A549 (cell line): ENCODE results near the gene DERL3. TPM values are rescaled to one million over a fixed set of nuclear protein-coding genes. Genes with fewer than 3 reads are reported as not detected.

ENCODE experiments used
- ATAC-seq, 2 experiments: fragments of 200-7000 bp in 1 of 2; fragments of >200 bp in 1 of 2; cut with Nextera tagmentation in 1 of 2; cut with Tn5 transposase in 1 of 2; 3 replicates each; pipeline versions ENCODE4 v1.8.0 to v1.9.1; 2018 to 2020; ENCODE audit warnings: mild to moderate bottlenecking in 1 of 2, moderate library complexity in 1 of 2
- CTCF ChIA-PET: fragments of 300-600 bp; sonication (Branson Sonifier 250); formaldehyde crosslinking; extraction: SDS; loops from one replicate; lab custom pipeline; 2021; ENCODE audit warnings: antibody characterized with exemption, inconsistent platforms; lab: Yijun Ruan, JAX
- POLR2A ChIA-PET: fragments of 350-600 bp; formaldehyde crosslinking; extraction: SDS; loops from one replicate; lab custom pipeline; 2021; ENCODE audit warnings: antibody characterized with exemption, inconsistent platforms; lab: Yijun Ruan, JAX
- DNase-seq, 2 experiments: peaks; one replicate each; pipeline versions ENCODE4 v3.0.0 to v3.0.0-alpha.2; 2011 to 2016; ENCODE audit warnings: low read depth in 1 of 2, low spot score in 1 of 2
- FAIRE-seq: peaks from 2 replicates; lab custom pipeline; 2011; peaks lifted over from hg19 to GRCh38; lab: Jason Lieb, UNC
- H3K27ac ChIP-seq, 2 experiments: fragments of >200 bp; sonication (Bioruptor Twin); formaldehyde crosslinking; 3 replicates each; pipeline ENCODE4 v1.5.1; 2016 to 2017
- H3K4me1 ChIP-seq: fragments of >200 bp; sonication (Bioruptor Twin); formaldehyde crosslinking; 3 replicates; pipeline ENCODE4 v1.6.1; 2016
- H3K4me2 ChIP-seq: fragments of >200 bp; sonication (Bioruptor Twin); formaldehyde crosslinking; 3 replicates; pipeline ENCODE4 v1.6.1; 2016
- H3K4me3 ChIP-seq: fragments of >200 bp; sonication (Bioruptor Twin); formaldehyde crosslinking; 3 replicates; pipeline ENCODE4 v1.5.1; 2016
- H3K9me3 ChIP-seq: fragments of >200 bp; sonication (Bioruptor Twin); formaldehyde crosslinking; 3 replicates; pipeline ENCODE4 v1.6.1; 2016
- BHLHE40 ChIP-seq: IDR thresholded peaks from 2 replicates; pipeline ENCODE4 v1.6.1; 2012; ENCODE audit warnings: low read depth, low read length, inconsistent platforms
- EHF ChIP-seq: fragments of 250-450 bp; sonication (Bioruptor Pico); IDR thresholded peaks from 2 replicates; pipeline ENCODE4 v1.5.0; 2020; ENCODE audit warnings: mild to moderate bottlenecking
- EP300 ChIP-seq, 2 experiments: fragments of >200 bp; sonication (Bioruptor Twin); formaldehyde crosslinking; IDR thresholded peaks; 2 replicates in 1 of 2; 3 replicates in 1 of 2; pipeline ENCODE4 v1.6.1; 2016 to 2017
- GATA3 ChIP-seq: IDR thresholded peaks from 2 replicates; pipeline ENCODE4 v1.6.1; 2012; ENCODE audit warnings: borderline replicate concordance
- HES2 ChIP-seq: fragments of >200 bp; sonication (Bioruptor Twin); formaldehyde crosslinking; IDR thresholded peaks from 2 replicates; pipeline ENCODE4 v1.6.1; 2016
- HOXB5 ChIP-seq: fragments of 250-450 bp; sonication (Bioruptor Pico); IDR thresholded peaks from 2 replicates; pipeline ENCODE4 v1.5.0; 2020; ENCODE audit warnings: mild to moderate bottlenecking, moderate library complexity
- KDM5A ChIP-seq: fragments of 200-600 bp; sonication (generic); IDR thresholded peaks from 2 replicates; pipeline ENCODE4 v1.6.1; 2016; ENCODE audit warnings: antibody characterized with exemption, mild to moderate bottlenecking
- MAFK ChIP-seq: fragments of 450-650 bp; IDR thresholded peaks from 2 replicates; pipeline ENCODE4 v1.6.1; 2014; ENCODE audit not compliant: partially characterized antibody
- MAZ ChIP-seq: fragments of 150-350 bp; IDR thresholded peaks from 2 replicates; pipeline ENCODE4 v1.6.1; 2014; ENCODE audit warnings: antibody characterized with exemption, low read depth, low read length, borderline replicate concordance
- NPAS2 ChIP-seq: fragments of 250-450 bp; sonication (Bioruptor Pico); IDR thresholded peaks from 2 replicates; pipeline ENCODE4 v1.8.0; 2022; ENCODE audit warnings: mild to moderate bottlenecking, moderate library complexity, borderline replicate concordance
- PHF8 ChIP-seq: fragments of 200-600 bp; sonication (generic); IDR thresholded peaks from 2 replicates; pipeline ENCODE4 v1.6.1; 2016; ENCODE audit warnings: low read depth, mild to moderate bottlenecking, antibody characterized with exemption, moderate library complexity, borderline replicate concordance
- POLR2A ChIP-seq: IDR thresholded peaks from 2 replicates; pipeline ENCODE4 v1.6.1; 2012; ENCODE audit warnings: mild to moderate bottlenecking, low read length
- POLR2AphosphoS2 ChIP-seq: conservative IDR thresholded peaks from 2 replicates; pipeline ENCODE4 v1.6.1; 2012; ENCODE audit warnings: low read length, improper control_type of control experiment, inconsistent platforms
- RFX5 ChIP-seq: fragments of 450-650 bp; IDR thresholded peaks from 2 replicates; pipeline ENCODE4 v1.7.1; 2014; ENCODE audit warnings: antibody characterized with exemption, mild to moderate bottlenecking, moderate library complexity
- TFCP2L1 ChIP-seq: fragments of 250-450 bp; sonication (Bioruptor Pico); IDR thresholded peaks from 2 replicates; pipeline ENCODE4 v1.5.0; 2021; ENCODE audit warnings: mild to moderate bottlenecking
- TP53 ChIP-seq: fragments of 250-450 bp; sonication (Bioruptor Pico); IDR thresholded peaks from 2 replicates; pipeline ENCODE4 v1.5.0; 2021; ENCODE audit warnings: mild to moderate bottlenecking, moderate library complexity
- USF2 ChIP-seq: fragments of 450-650 bp; IDR thresholded peaks from 2 replicates; pipeline ENCODE4 v1.6.1; 2014; ENCODE audit warnings: antibody characterized with exemption
- ZC3H11A ChIP-seq: fragments of 450-650 bp; IDR thresholded peaks from 2 replicates; pipeline ENCODE4 v1.6.1; 2014; ENCODE audit warnings: antibody characterized with exemption, mild to moderate bottlenecking
- WGBS: methylation state at CpG from one replicate; pipeline ENCODE4 v1.1.6; 2017; ENCODE audit errors: missing lambda C conversion rate; 5-methylcytosine and 5-hydroxymethylcytosine counted together
- polyA plus RNA-seq, 4 experiments: library from polyadenylated mRNA; depleted of rRNA in 3 of 4; stranded (reverse); fragments of >200 nt; fragmentation: RNase III in 1 of 4; extraction: RNeasy Plus Mini Kit Qiagen cat#74134 plus additional on column Dnase treatment in 1 of 4; gene quantifications; 2 replicates in 3 of 4; 3 replicates in 1 of 4; pipeline ENCODE4 v1.2.3, GENCODE V29; 2011 to 2017
- TF ChIP-seq, protein P1 (sequence below): fragments of 250-450 bp; sonication (Bioruptor Pico); IDR thresholded peaks from 2 replicates; pipeline ENCODE4 v1.5.0; 2021; ENCODE audit warnings: mild to moderate bottlenecking, moderate library complexity, borderline replicate concordance
- TF ChIP-seq, protein P2 (sequence below): fragments of 200-600 bp; sonication (generic); IDR thresholded peaks from 2 replicates; pipeline ENCODE4 v1.6.1; 2016; ENCODE audit warnings: antibody characterized with exemption, mild to moderate bottlenecking, moderate library complexity
- TF ChIP-seq, protein P3 (sequence below): fragments of 250-450 bp; sonication (Bioruptor Pico); IDR thresholded peaks from 2 replicates; pipeline ENCODE4 v1.5.0; 2020; ENCODE audit warnings: low read depth, mild to moderate bottlenecking, moderate library complexity
- TF ChIP-seq, protein P4 (sequence below): IDR thresholded peaks from 2 replicates; pipeline ENCODE4 v1.6.1; 2012

Gene DERL3
- polyA plus RNA-seq, 2 of the 4 experiments (the other 2 are of a cell fraction) = 0.08 to 0.40 TPM

- TF ChIP-seq, protein P1, sequence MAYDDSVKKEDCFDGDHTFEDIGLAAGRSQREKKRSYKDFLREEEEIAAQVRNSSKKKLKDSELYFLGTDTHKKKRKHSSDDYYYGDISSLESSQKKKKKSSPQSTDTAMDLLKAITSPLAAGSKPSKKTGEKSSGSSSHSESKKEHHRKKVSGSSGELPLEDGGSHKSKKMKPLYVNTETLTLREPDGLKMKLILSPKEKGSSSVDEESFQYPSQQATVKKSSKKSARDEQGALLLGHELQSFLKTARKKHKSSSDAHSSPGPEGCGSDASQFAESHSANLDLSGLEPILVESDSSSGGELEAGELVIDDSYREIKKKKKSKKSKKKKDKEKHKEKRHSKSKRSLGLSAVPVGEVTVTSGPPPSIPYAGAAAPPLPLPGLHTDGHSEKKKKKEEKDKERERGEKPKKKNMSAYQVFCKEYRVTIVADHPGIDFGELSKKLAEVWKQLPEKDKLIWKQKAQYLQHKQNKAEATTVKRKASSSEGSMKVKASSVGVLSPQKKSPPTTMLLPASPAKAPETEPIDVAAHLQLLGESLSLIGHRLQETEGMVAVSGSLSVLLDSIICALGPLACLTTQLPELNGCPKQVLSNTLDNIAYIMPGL (CRISPR knock-in tag) = no peak
- no peak for TF ChIP-seq EHF (CRISPR knock-in tag)
- TF ChIP-seq, protein P2, sequence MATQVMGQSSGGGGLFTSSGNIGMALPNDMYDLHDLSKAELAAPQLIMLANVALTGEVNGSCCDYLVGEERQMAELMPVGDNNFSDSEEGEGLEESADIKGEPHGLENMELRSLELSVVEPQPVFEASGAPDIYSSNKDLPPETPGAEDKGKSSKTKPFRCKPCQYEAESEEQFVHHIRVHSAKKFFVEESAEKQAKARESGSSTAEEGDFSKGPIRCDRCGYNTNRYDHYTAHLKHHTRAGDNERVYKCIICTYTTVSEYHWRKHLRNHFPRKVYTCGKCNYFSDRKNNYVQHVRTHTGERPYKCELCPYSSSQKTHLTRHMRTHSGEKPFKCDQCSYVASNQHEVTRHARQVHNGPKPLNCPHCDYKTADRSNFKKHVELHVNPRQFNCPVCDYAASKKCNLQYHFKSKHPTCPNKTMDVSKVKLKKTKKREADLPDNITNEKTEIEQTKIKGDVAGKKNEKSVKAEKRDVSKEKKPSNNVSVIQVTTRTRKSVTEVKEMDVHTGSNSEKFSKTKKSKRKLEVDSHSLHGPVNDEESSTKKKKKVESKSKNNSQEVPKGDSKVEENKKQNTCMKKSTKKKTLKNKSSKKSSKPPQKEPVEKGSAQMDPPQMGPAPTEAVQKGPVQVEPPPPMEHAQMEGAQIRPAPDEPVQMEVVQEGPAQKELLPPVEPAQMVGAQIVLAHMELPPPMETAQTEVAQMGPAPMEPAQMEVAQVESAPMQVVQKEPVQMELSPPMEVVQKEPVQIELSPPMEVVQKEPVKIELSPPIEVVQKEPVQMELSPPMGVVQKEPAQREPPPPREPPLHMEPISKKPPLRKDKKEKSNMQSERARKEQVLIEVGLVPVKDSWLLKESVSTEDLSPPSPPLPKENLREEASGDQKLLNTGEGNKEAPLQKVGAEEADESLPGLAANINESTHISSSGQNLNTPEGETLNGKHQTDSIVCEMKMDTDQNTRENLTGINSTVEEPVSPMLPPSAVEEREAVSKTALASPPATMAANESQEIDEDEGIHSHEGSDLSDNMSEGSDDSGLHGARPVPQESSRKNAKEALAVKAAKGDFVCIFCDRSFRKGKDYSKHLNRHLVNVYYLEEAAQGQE = no peak
- TF ChIP-seq NPAS2 (CRISPR knock-in tag) = no peak
- TF ChIP-seq, protein P3, sequence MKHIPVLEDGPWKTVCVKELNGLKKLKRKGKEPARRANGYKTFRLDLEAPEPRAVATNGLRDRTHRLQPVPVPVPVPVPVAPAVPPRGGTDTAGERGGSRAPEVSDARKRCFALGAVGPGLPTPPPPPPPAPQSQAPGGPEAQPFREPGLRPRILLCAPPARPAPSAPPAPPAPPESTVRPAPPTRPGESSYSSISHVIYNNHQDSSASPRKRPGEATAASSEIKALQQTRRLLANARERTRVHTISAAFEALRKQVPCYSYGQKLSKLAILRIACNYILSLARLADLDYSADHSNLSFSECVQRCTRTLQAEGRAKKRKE (CRISPR knock-in tag) = no peak
- TF ChIP-seq, protein P4, sequence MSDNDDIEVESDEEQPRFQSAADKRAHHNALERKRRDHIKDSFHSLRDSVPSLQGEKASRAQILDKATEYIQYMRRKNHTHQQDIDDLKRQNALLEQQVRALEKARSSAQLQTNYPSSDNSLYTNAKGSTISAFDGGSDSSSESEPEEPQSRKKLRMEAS = no peak
- TF ChIP-seq TP53 (CRISPR knock-in tag) = no peak
- TF ChIP-seq BHLHE40 = no peak
- no peak for TF ChIP-seq MAZ
- TF ChIP-seq PHF8 = no peak
- Histone ChIP-seq H3K9me3 (no peaks in the 10 kb centered on the region), H3K4me2 (no peak overlapping the region), H3K4me1 (peaks cover 10% of the 10 kb centered on the region; the same call in 1 of the 3 replicates), H3K27ac (no peak overlapping the region), H3K4me3 (no peak overlapping the region)
- FAIRE-seq (no peak), DNase-seq (no peak), ATAC-seq (no peak)
- 67% methylated on average over 5 of the region's 5 CpGs for WGBS
- CTCF ChIA-PET = no interaction called here
- POLR2A ChIA-PET = no interaction called here
Measured at GRCh38 chr22:23841292-23841691, 2.5 kb upstream of the DERL3 start.

DNA sequence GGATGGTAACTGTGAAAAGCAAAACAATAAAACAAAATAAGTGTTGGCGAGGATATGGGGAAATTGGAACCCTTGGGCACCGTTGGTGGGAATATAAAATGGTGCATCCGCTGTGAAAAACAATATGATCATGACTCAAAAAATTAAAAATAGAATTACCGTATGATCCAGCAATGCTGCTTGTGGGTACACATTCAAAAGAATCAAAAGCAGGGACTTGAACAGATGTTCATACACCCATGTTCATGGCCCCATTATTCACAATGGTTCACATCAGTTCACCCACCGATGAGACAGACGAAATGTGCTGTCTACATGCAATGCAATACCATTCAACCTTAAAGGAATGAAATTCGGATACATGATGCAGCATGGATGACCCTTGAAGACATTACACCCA is 1.2 kb upstream of the DERL3 start:
- ChIA-PET CTCF (no interaction called here), POLR2A (no interaction called here)
- peaks cover 10% of the 10 kb centered on the region; the same call in 1 of the 3 replicates for H3K4me1 ChIP-seq
- no peak overlapping the region for H3K27ac ChIP-seq
- H3K4me3 ChIP-seq = no peak overlapping the region
- FAIRE-seq (no peak), DNase-seq (no peak), ATAC-seq (no peak)
- no peaks in the 10 kb centered on the region for H3K9me3 ChIP-seq
- no peak overlapping the region for H3K4me2 ChIP-seq
- WGBS = 80% methylated on average over 7 of the region's 7 CpGs
- TF ChIP-seq RFX5 = no peak
- no peak for TF ChIP-seq ZC3H11A
- TF ChIP-seq EP300 (IDR thresholded peaks at IDR 0.05) = no peak
- no peak for TF ChIP-seq GATA3
- TF ChIP-seq MAFK = no peak
- no peak for TF ChIP-seq POLR2AphosphoS2
- no peak for TF ChIP-seq EHF (CRISPR knock-in tag)
- no peak for TF ChIP-seq TFCP2L1 (CRISPR knock-in tag)
- TF ChIP-seq USF2 = no peak
- TF ChIP-seq HOXB5 (CRISPR knock-in tag) = no peak
- TF ChIP-seq KDM5A = no peak
- TF ChIP-seq, protein P2 = no peak
- no peak for TF ChIP-seq POLR2A
- TF ChIP-seq HES2 = no peak
